WTC11 (cell line): Measurements from ENCODE around the gene SMIM44. TPM values are rescaled to one million over a fixed set of nuclear protein-coding genes. Genes with fewer than 3 reads are reported as not detected.

Experiments
- ATAC-seq: fragments of 200-7000 bp; cut with Tn5 transposase; 2 replicates; pipeline ENCODE4 v1.10.0; 2021; ENCODE audit warnings: mild to moderate bottlenecking, moderate library complexity
- CTCF ChIA-PET: fragments of 300-600 bp; sonication (Branson Sonifier 250); formaldehyde crosslinking; loops from one replicate; lab custom pipeline; 2021; ENCODE audit warnings: antibody characterized with exemption; lab: Charles Lee
- POLR2A ChIA-PET: fragments of 350-600 bp; sonication (Branson Sonifier 250); formaldehyde crosslinking; loops from one replicate; lab custom pipeline; 2021; ENCODE audit warnings: antibody characterized with exemption; lab: Charles Lee
- DNase-seq: peaks from one replicate; pipeline ENCODE4 v3.0.0; 2021; ENCODE audit warnings: low spot score
- H3K27ac Mint-ChIP-seq: 2 replicates; pipeline ENCODE4 v1.8.0; 2021; ENCODE audit warnings: mixed read lengths
- H3K27me3 Mint-ChIP-seq: 2 replicates; pipeline ENCODE4 v1.8.0; 2021; ENCODE audit warnings: low read depth, mild to moderate bottlenecking, moderate library complexity, mixed read lengths
- H3K36me3 Mint-ChIP-seq: 2 replicates; pipeline ENCODE4 v1.8.0; 2021; ENCODE audit warnings: mixed read lengths
- H3K4me1 Mint-ChIP-seq: 2 replicates; pipeline ENCODE4 v1.8.0; 2022; ENCODE audit warnings: mixed read lengths
- H3K4me3 Mint-ChIP-seq: 2 replicates; pipeline ENCODE4 v1.8.0; 2021; ENCODE audit warnings: mild to moderate bottlenecking, moderate library complexity, mixed read lengths
- H3K9me3 Mint-ChIP-seq: 2 replicates; pipeline ENCODE4 v1.8.0; 2021; ENCODE audit warnings: mixed read lengths
- AR ChIP-seq: fragments of 250-450 bp; sonication (Bioruptor Pico); IDR thresholded peaks from 2 replicates; pipeline ENCODE4 v1.9.0; 2021; ENCODE audit warnings: mild to moderate bottlenecking
- ATF3 ChIP-seq: sonication (generic); formaldehyde crosslinking; conservative IDR thresholded peaks from 2 replicates; pipeline ENCODE4 v1.8.1; 2022; ENCODE audit warnings: mild to moderate bottlenecking, missing genetic modification reagents
- E2F5 ChIP-seq: sonication (generic); formaldehyde crosslinking; IDR thresholded peaks from 2 replicates; pipeline ENCODE4 v1.8.1; 2022; ENCODE audit warnings: mild to moderate bottlenecking, moderate library complexity, missing genetic modification reagents
- ETV6 ChIP-seq: sonication (generic); formaldehyde crosslinking; IDR thresholded peaks from 2 replicates; pipeline ENCODE4 v1.8.1; 2022; ENCODE audit warnings: mild to moderate bottlenecking, missing genetic modification reagents
- FOXP1 ChIP-seq: sonication (generic); formaldehyde crosslinking; IDR thresholded peaks from 2 replicates; pipeline ENCODE4 v1.8.0; 2022; ENCODE audit warnings: missing genetic modification reagents, mild to moderate bottlenecking, moderate library complexity, borderline replicate concordance
- JUN ChIP-seq: sonication (generic); formaldehyde crosslinking; IDR thresholded peaks from 2 replicates; pipeline ENCODE4 v1.8.0; 2023; ENCODE audit warnings: mild to moderate bottlenecking, missing genetic modification reagents
- MXD4 ChIP-seq: fragments of 250-450 bp; sonication (Bioruptor Pico); IDR thresholded peaks from 2 replicates; pipeline ENCODE4 v1.8.0; 2021; ENCODE audit warnings: mild to moderate bottlenecking, moderate library complexity, borderline replicate concordance
- RELA ChIP-seq: sonication (generic); formaldehyde crosslinking; IDR thresholded peaks from 2 replicates; pipeline ENCODE4 v1.8.1; 2022; ENCODE audit warnings: missing genetic modification reagents, mild to moderate bottlenecking, borderline replicate concordance
- TCF7 ChIP-seq: sonication (generic); formaldehyde crosslinking; IDR thresholded peaks from 2 replicates; pipeline ENCODE4 v1.8.0; 2022; ENCODE audit warnings: mild to moderate bottlenecking, low read depth, missing genetic modification reagents, moderate library complexity
- ZBTB43 ChIP-seq: sonication (generic); formaldehyde crosslinking; IDR thresholded peaks from 2 replicates; pipeline ENCODE4 v1.8.1; 2023; ENCODE audit warnings: mild to moderate bottlenecking, missing genetic modification reagents
- ZNF281 ChIP-seq: sonication (generic); formaldehyde crosslinking; IDR thresholded peaks from 2 replicates; pipeline ENCODE4 v1.8.0; 2023; ENCODE audit warnings: mild to moderate bottlenecking, missing genetic modification reagents
- ZNF532 ChIP-seq: fragments of 250-450 bp; sonication (Bioruptor Pico); IDR thresholded peaks from 2 replicates; pipeline ENCODE4 v1.9.0; 2021; ENCODE audit warnings: mild to moderate bottlenecking, borderline replicate concordance
- ZNF671 ChIP-seq: fragments of 250-450 bp; sonication (Bioruptor Pico); IDR thresholded peaks from 2 replicates; pipeline ENCODE4 v1.8.0; 2021; ENCODE audit warnings: mild to moderate bottlenecking
- ZSCAN18 ChIP-seq: fragments of 250-450 bp; sonication (Bioruptor Pico); IDR thresholded peaks from 2 replicates; pipeline ENCODE4 v2.1.2; 2022; ENCODE audit warnings: mild to moderate bottlenecking, moderate library complexity
- total RNA-seq: library from RNA; stranded (reverse); gene quantifications from 3 replicates; pipeline ENCODE4 v1.2.3, GENCODE V29; 2021

The SMIM44 gene
- total RNA-seq, 1 experiment from 2014 or later = not detected

GRCh38 chr19:3523361-3524077, 40.3 kb upstream of the SMIM44 start (continued):
- TF ChIP-seq ZNF281 (CRISPR knock-in tag) (no peak), ZNF532 (CRISPR knock-in tag) (no peak), AR (CRISPR knock-in tag) (no peak), JUN (CRISPR knock-in tag) (no peak), ZSCAN18 (CRISPR knock-in tag) (no peak)

- ATAC-seq = no peak
- Mint-ChIP-seq H3K4me3 (no peak overlapping the region), H3K9me3 (no peaks in the 10 kb centered on the region), H3K4me1 (peaks cover 32% of the 10 kb centered on the region), H3K27ac (no peak overlapping the region), H3K27me3 (no peaks in the 10 kb centered on the region), H3K36me3 (peaks cover 10% of the 10 kb centered on the region)
- ChIA-PET POLR2A (no interaction called here), CTCF (interaction anchor here (1.2 kb wide), 1 partner anchor 22 kb away, joined by 3 read pairs; no protein-coding TSS in a partner anchor)
- no peak for DNase-seq
- TF ChIP-seq TCF7 (CRISPR knock-in tag) = 0 out of 2 replicates have a peak, but pooled peaks have one; percentile 50
- no peak for TF ChIP-seq ZNF671
Measured at GRCh38 chr19:3522421-3523360, 39.5 kb upstream of the SMIM44 start.

GRCh38 chr19:3521104-3521445, 37.8 kb upstream of the SMIM44 start:
- ChIA-PET POLR2A (no interaction called here), CTCF (interaction anchor here (0.7 to 3.5 kb wide), 3 partner anchors 24 to 216 kb away, joined by 3 to 20 read pairs (median 5); no protein-coding TSS in a partner anchor)
- DNase-seq = no peak
- Mint-ChIP-seq H3K4me3 (no peak overlapping the region), H3K36me3 (peaks cover 7% of the 10 kb centered on the region), H3K4me1 (peaks cover 43% of the 10 kb centered on the region), H3K27me3 (no peaks in the 10 kb centered on the region), H3K27ac (peak overlapping the region; percentile 79), H3K9me3 (no peaks in the 10 kb centered on the region)
- ATAC-seq = no peak
- no peak for TF ChIP-seq ZBTB43 (CRISPR knock-in tag)
- no peak for TF ChIP-seq ETV6
- TF ChIP-seq E2F5 (CRISPR knock-in tag) = no peak
- no peak for TF ChIP-seq FOXP1 (CRISPR knock-in tag)
- no peak for TF ChIP-seq RELA (CRISPR knock-in tag)
- TF ChIP-seq MXD4 (CRISPR knock-in tag) = no peak
- TF ChIP-seq ATF3 (CRISPR knock-in tag) = no peak
